ENCODE results near the gene CD200R1L.

DNA sequence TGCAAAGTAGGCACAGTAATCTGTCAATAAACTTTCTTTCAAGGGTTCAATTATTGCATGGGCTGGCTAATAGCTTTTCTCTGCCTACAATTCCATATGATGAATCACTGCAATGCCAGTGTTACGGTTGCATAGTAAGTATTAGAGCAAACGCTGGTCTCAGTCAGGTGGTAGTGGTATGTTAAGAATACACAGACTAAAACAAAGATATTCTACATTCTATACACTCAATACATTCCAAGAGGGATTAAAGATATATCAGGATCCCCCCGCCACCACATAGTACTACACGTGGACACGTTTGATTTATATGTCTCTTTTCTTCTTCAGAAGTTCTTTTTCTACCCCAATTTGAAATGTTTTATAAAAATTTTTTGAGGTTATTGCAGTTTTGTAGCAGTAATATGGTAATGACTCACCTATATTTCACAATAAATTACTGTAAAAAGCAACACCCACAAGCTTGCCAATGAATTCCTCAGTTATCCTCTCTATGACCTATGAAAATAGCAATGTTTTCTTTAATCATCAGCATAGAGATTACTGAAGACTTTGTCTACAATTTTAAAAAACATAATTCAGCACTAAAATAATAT lies 68.2 kb downstream of the CD200R1L start:
- TF ChIP-seq, protein P1, sequence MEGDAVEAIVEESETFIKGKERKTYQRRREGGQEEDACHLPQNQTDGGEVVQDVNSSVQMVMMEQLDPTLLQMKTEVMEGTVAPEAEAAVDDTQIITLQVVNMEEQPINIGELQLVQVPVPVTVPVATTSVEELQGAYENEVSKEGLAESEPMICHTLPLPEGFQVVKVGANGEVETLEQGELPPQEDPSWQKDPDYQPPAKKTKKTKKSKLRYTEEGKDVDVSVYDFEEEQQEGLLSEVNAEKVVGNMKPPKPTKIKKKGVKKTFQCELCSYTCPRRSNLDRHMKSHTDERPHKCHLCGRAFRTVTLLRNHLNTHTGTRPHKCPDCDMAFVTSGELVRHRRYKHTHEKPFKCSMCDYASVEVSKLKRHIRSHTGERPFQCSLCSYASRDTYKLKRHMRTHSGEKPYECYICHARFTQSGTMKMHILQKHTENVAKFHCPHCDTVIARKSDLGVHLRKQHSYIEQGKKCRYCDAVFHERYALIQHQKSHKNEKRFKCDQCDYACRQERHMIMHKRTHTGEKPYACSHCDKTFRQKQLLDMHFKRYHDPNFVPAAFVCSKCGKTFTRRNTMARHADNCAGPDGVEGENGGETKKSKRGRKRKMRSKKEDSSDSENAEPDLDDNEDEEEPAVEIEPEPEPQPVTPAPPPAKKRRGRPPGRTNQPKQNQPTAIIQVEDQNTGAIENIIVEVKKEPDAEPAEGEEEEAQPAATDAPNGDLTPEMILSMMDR (IDR thresholded peaks at IDR 0.05): no peak
- TF ChIP-seq POLR2A (IDR thresholded peaks at IDR 0.05): no peak
